LoVo (cell line): ENCODE results near the gene USP8.

Experiments
- DNase-seq: peaks from one replicate; pipeline ENCODE4 v3.0.0-alpha.2; 2016; ENCODE audit warnings: low spot score

Gene USP8

GRCh38 chr15:50543556-50543955, 119.4 kb downstream of the USP8 start:
- no peak for DNase-seq

GRCh38 chr15:50544368-50544767, 120.2 kb downstream of the USP8 start:
- DNase-seq, result no peak

- no peak for DNase-seq
Observed at GRCh38 chr15:50546566-50546965, 122.4 kb downstream of the USP8 start, which contains the start of gene USP50. TSS of gene USP50 (minus strand) at chr15:50546666. CDS start at chr15:50546525, 141 bp downstream.

GRCh38 chr15:50549326-50549725, 125.1 kb downstream of the USP8 start:
- DNase-seq, result no peak

- no peak for DNase-seq
Observed at GRCh38 chr15:50552238-50552637, 128.0 kb downstream of the USP8 start.

GRCh38 chr15:50556642-50557371, 132.6 kb downstream of the USP8 start:
- no peak for DNase-seq

GRCh38 chr15:50558012-50558411, 133.8 kb downstream of the USP8 start:
- no peak for DNase-seq

- no peak for DNase-seq
Observed at GRCh38 chr15:50562735-50563640, 138.8 kb downstream of the USP8 start.

- DNase-seq, result no peak
Observed at GRCh38 chr15:50563756-50564155, 139.6 kb downstream of the USP8 start.
